Measurements from ENCODE around the gene ERBB2.

ERBB2 gene

DNA sequence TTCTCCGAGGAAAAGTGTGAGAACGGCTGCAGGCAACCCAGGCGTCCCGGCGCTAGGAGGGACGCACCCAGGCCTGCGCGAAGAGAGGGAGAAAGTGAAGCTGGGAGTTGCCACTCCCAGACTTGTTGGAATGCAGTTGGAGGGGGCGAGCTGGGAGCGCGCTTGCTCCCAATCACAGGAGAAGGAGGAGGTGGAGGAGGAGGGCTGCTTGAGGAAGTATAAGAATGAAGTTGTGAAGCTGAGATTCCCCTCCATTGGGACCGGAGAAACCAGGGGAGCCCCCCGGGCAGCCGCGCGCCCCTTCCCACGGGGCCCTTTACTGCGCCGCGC, at the start of gene ERBB2:
Gene ERBB2 (plus strand): TSS at position 247 of the 330 bp plus-strand sequence. CDS start 175 bp downstream, outside the sequence.
- no peak within 1 kb of the TSS; the same call in 1 of the 2 replicates for H3K4me3 ChIP-seq (ENCODE audit: low read length)
- no peak for TF ChIP-seq ZNF274 (IDR thresholded peaks at IDR 0.05; ENCODE audit: low read depth, low read length)

DNA sequence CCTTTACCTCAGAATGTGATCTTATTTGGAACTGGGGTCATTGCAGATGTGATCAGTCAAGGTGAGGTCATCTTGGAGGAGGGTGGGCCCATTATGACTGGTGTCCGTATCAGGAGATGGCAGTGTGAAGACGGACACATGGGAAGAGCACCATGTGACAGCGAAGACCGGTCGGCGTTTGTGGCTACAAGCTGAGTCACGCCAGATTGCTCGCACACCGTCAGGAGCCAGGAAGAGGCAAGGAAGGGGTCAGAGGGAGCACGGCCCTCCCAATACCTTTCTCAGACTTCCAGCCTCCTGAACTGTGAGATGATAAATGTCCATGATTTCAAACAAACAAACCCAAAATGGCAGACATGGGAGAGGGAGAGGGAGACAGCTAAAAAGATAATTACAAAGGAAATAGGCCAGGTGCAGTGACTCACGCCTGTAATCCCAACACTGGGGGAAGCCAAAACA, 49.7 kb upstream of the ERBB2 start:
- no peak overlapping the region for H3K4me3 ChIP-seq (ENCODE audit: low read length)
- TF ChIP-seq ZNF274 (IDR thresholded peaks at IDR 0.05; ENCODE audit: low read depth, low read length), result no peak

GRCh38 chr17:39651923-39652586, 47.8 kb upstream of the ERBB2 start:
- no peak overlapping the region for H3K4me3 ChIP-seq (ENCODE audit: low read length)
- TF ChIP-seq ZNF274 (IDR thresholded peaks at IDR 0.05; ENCODE audit: low read depth, low read length), result no peak

DNA sequence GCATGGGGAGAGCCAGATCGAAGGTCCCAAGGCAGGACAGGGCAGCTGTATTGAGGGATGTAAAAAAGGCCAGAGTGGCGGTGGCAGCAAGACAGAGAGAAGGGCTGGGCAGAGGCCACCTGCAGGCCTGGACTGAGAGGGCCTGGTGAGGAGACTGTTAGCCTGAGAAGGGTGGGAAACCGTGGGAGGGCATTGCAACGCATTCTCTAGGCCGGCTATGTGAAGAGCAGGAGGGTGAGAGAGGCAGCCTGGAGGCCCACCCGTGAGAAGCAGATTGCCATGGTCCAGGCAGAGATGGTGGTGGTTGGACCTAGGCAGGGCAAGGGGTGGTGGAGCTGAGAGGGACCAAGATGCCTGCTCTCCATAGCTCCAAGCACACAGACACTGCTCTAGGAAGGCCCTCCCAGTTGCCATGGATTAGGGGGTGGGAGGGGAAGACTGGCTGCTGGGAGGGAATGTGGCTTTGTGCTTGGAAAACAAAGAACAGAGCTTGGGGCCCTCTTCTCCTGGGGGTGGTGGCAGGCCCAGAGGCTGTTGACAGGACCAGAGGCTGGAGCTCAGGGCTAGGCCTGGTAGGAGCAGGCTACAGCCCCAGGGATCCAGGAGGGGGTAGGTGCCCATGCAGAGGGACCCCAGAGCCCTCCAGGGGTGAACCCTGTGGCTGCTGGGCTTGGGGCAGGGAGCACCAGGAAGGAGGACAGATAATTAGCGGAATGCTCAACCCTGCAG, 47.1 kb upstream of the ERBB2 start:
- H3K4me3 ChIP-seq (ENCODE audit: low read length), result no peak overlapping the region
- no peak for TF ChIP-seq ZNF274 (IDR thresholded peaks at IDR 0.05; ENCODE audit: low read depth, low read length)

DNA sequence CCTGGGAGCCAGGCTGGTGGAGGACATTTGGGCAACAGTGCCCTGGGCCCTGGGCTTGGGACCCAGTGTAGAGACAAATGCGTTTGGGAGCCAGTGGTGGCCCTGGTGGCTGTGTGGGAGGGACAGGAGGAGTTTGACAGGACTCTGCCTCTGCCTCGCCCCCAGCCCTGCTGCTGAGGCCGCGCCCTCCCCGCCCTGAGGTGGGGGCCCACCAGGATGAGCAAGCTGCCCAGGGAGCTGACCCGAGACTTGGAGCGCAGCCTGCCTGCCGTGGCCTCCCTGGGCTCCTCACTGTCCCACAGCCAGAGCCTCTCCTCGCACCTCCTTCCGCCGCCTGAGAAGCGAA, 46.6 kb upstream of the ERBB2 start:
- no peak overlapping the region for H3K4me3 ChIP-seq (ENCODE audit: low read length)
- TF ChIP-seq ZNF274 (IDR thresholded peaks at IDR 0.05; ENCODE audit: low read depth, low read length), result no peak

DNA sequence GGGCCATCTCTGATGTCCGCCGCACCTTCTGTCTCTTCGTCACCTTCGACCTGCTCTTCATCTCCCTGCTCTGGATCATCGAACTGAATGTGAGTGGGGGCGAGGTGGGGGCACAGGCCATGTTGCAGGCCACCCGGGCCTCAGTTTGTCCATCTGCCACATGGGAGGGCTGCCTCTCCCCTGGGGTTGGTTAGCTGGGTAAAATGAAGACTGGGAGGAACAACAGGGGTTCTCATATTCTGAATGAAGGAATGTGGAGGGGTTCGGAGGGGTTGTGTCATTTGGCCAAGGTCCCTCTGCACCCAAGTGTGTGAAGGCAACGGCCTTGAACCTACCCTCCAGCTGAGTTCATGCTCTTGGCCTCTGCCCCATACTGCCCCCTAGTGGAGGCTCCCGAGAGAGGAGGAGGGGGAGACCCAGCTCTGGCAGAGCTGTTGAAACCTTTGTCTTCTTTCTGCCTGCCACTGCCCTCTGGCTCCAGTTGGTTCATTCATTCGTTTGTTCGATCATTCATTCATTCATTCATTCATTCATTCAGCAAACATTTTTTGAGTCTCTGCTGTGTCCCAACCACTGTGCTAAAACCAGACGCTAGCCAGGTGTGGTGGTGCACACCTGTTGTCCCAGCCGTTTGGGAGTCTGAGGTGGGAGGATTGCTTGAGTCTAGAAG, 46.1 kb upstream of the ERBB2 start:
- H3K4me3 ChIP-seq (ENCODE audit: low read length), result no peak overlapping the region
- TF ChIP-seq ZNF274 (IDR thresholded peaks at IDR 0.05; ENCODE audit: low read depth, low read length), result no peak

- no peak for TF ChIP-seq ZNF274 (IDR thresholded peaks at IDR 0.05; ENCODE audit: low read depth, low read length)
- H3K4me3 ChIP-seq (ENCODE audit: low read length), result no peak overlapping the region
Observed at GRCh38 chr17:39655105-39655504, 44.8 kb upstream of the ERBB2 start.

DNA sequence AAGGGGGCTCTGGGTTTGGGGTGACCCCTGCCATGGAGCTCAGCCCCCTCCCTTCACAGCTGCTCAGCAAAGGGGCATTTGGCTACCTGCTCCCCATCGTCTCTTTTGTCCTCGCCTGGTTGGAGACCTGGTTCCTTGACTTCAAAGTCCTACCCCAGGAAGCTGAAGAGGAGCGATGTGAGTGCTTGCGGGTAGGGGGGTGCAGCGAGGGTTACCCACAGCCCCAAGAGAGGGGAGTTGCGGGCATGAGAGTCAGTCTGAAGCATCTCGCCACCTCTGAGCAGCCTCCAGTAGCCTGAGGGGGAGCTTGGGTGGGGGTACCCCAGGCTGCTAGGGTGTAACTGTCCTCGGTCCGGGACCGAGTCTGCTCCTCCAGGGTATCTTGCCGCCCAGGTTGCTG, 41.5 kb upstream of the ERBB2 start:
- no peak overlapping the region for H3K4me3 ChIP-seq (ENCODE audit: low read length)

GRCh38 chr17:39658760-39659159, 41.1 kb upstream of the ERBB2 start:
- H3K4me3 ChIP-seq (ENCODE audit: low read length), result no peak overlapping the region
- TF ChIP-seq ZNF274 (IDR thresholded peaks at IDR 0.05; ENCODE audit: low read depth, low read length), result no peak

More for the DNA sequence above, 41.5 kb upstream of the ERBB2 start:
- TF ChIP-seq ZNF274 (IDR thresholded peaks at IDR 0.05; ENCODE audit: low read depth, low read length), result no peak

- no peak for TF ChIP-seq ZNF274 (IDR thresholded peaks at IDR 0.05; ENCODE audit: low read depth, low read length)
- H3K4me3 ChIP-seq (ENCODE audit: low read length), result no peak overlapping the region
Observed at GRCh38 chr17:39659279-39660010, 40.4 kb upstream of the ERBB2 start.

GRCh38 chr17:39660011-39660360, 39.9 kb upstream of the ERBB2 start:
- TF ChIP-seq ZNF274 (IDR thresholded peaks at IDR 0.05; ENCODE audit: low read depth, low read length), result no peak
- H3K4me3 ChIP-seq (ENCODE audit: low read length), result no peak overlapping the region

- H3K4me3 ChIP-seq (ENCODE audit: low read length), result no peak overlapping the region
- TF ChIP-seq ZNF274 (IDR thresholded peaks at IDR 0.05; ENCODE audit: low read depth, low read length), result no peak
Observed at GRCh38 chr17:39660397-39661385, 39.2 kb upstream of the ERBB2 start.

All from GM08714 (cell line).